D721Med (cell line): ENCODE data around the gene PRKG1.

ENCODE experiments used
- DNase-seq: peaks from one replicate; pipeline ENCODE4 v3.0.0; 2011; ENCODE audit warnings: low spot score; ENCODE audit not compliant: insufficient read length
- FAIRE-seq: peaks from 2 replicates; lab custom pipeline; 2011; peaks lifted over from hg19 to GRCh38; lab: Jason Lieb, UNC
- TF ChIP-seq, protein P1 (sequence below): IDR thresholded peaks from 2 replicates; pipeline ENCODE4 v1.5.1; 2012; ENCODE audit warnings: mild to moderate bottlenecking, control low read depth; ENCODE audit not compliant: insufficient read depth; ENCODE audit errors: missing control alignments

Gene PRKG1

GRCh38 chr10:51180141-51180540 is 105.9 kb downstream of the PRKG1 start:
- DNase-seq (no peak), FAIRE-seq (no peak)
- TF ChIP-seq, protein P1, sequence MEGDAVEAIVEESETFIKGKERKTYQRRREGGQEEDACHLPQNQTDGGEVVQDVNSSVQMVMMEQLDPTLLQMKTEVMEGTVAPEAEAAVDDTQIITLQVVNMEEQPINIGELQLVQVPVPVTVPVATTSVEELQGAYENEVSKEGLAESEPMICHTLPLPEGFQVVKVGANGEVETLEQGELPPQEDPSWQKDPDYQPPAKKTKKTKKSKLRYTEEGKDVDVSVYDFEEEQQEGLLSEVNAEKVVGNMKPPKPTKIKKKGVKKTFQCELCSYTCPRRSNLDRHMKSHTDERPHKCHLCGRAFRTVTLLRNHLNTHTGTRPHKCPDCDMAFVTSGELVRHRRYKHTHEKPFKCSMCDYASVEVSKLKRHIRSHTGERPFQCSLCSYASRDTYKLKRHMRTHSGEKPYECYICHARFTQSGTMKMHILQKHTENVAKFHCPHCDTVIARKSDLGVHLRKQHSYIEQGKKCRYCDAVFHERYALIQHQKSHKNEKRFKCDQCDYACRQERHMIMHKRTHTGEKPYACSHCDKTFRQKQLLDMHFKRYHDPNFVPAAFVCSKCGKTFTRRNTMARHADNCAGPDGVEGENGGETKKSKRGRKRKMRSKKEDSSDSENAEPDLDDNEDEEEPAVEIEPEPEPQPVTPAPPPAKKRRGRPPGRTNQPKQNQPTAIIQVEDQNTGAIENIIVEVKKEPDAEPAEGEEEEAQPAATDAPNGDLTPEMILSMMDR = no peak

DNA sequence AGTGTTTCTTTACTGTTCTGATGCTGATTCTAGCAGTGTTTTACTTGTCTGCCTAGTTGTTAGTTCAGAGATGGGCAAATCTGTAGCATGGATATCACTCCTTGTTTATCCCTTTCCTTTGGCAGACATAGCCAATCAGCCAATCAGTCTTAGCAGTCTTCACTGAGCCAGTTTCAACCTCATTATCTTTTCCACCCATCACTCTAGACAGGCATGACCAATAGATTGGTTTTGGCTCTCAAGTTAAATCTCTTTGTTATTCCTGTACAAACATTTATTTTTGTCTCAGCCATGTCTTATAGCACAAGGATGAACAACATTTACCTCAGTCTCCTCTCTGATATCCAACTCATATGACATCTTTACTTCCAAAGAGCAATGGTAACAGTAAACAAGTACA is 109.5 kb downstream of the PRKG1 start:
- no peak for DNase-seq
- FAIRE-seq = no peak
- TF ChIP-seq, protein P1 = no peak

GRCh38 chr10:51186361-51186760 is 112.1 kb downstream of the PRKG1 start:
- TF ChIP-seq, protein P1 = no peak
- FAIRE-seq = no peak
- no peak for DNase-seq

DNA sequence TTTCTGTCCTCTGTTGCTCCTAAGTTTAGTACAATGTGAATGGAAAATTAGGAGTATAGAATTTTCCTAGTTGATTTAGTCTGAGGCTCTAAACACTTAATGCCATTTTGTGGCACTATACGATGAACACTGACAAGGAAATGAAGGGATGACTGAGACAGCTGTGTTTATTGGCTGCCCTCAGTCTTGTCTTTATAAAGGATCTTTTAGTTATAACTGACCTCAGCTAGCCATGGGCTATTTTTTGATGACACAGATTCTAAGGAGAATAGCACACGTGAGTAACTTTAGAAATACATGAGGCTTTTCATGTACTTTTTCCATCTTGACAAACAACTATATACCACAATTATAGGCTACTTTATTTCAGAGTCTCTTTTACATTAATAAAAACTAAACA is 113.7 kb downstream of the PRKG1 start:
- DNase-seq (no peak), FAIRE-seq (no peak)

GRCh38 chr10:51188866-51189265 is 114.6 kb downstream of the PRKG1 start:
- TF ChIP-seq, protein P1 = no peak
- FAIRE-seq (no peak), DNase-seq (no peak)

More for the DNA sequence above, 113.7 kb downstream of the PRKG1 start:
- TF ChIP-seq, protein P1 = no peak

- TF ChIP-seq, protein P1 = no peak
- DNase-seq (no peak), FAIRE-seq (no peak)
Observed at GRCh38 chr10:51196508-51197175, 122.4 kb downstream of the PRKG1 start.

DNA sequence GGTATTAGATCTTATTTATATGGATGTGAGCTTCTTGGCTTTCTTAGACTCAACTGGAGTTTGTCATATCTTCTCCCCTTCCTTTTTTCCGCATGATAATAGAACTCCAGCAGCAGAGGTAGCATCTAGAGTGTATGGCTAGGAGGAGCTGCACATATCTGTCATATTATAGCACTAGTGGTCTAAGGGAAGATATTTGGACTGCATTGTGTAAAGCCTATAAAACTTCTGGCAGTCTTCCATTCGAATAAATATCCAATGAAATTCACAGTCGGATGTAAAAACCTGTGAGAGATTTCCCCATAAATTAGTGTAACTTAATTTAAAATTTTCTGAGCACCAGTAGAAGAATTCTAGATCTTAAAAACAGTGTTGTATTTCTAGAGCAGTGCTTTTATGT is 123.9 kb downstream of the PRKG1 start:
- TF ChIP-seq, protein P1 = no peak
- no peak for FAIRE-seq
- DNase-seq = no peak
